OCI-LY3 (cell line): ENCODE results near the gene CCDC136.
A peak's percentile ranks its signal among the peaks of the same experiment; 100 is the strongest.

Source experiments
- H2AFZ ChIP-seq: fragments of 200-600, 300-600 bp; shearing (Covaris generic); 2 replicates; pipeline ENCODE4 v1.6.0; 2014; ENCODE audit warnings: antibody characterized with exemption, low read depth, low read length
- H3K27ac ChIP-seq: fragments of 200-600, 300-600 bp; sonication (generic); 2 replicates; pipeline ENCODE4 v1.5.1; 2014; ENCODE audit warnings: mild to moderate bottlenecking, low read length, moderate library complexity, mixed read lengths
- H3K27me3 ChIP-seq: fragments of 200-600, 300-600 bp; sonication (generic); 2 replicates; pipeline ENCODE4 v1.6.1; 2014; ENCODE audit warnings: low read depth, low read length, mixed read lengths
- H3K36me3 ChIP-seq: fragments of 200-600, 300-600 bp; sonication (generic); replicated peaks from 2 replicates; pipeline ENCODE3; 2014; ENCODE audit warnings: low read depth, low read length, mixed read lengths
- H3K4me1 ChIP-seq: fragments of 300-600, 200-600 bp; sonication (generic); 2 replicates; pipeline ENCODE4 v1.6.1; 2014; ENCODE audit warnings: low read length, mixed read lengths
- H3K4me2 ChIP-seq: fragments of 200-600, 300-600 bp; sonication (generic); 2 replicates; pipeline ENCODE4 v1.6.1; 2014; ENCODE audit warnings: low read length, mixed read lengths
- H3K4me3 ChIP-seq: fragments of 300-600, 200-600 bp; sonication (generic); 2 replicates; pipeline ENCODE4 v1.5.1; 2014; ENCODE audit warnings: antibody characterized with exemption, mild to moderate bottlenecking, low read length, moderate library complexity
- H3K79me2 ChIP-seq: fragments of 300-600, 200-600 bp; shearing (Covaris generic); 2 replicates; pipeline ENCODE4 v1.6.1; 2014; ENCODE audit warnings: mild to moderate bottlenecking, low read length, mixed read lengths
- H3K9ac ChIP-seq: fragments of 300-600, 200-600 bp; shearing (Covaris generic); 2 replicates; pipeline ENCODE4 v1.6.0; 2014; ENCODE audit warnings: mild to moderate bottlenecking, low read length, moderate library complexity
- H3K9me3 ChIP-seq: fragments of 200-600, 300-600 bp; shearing (Covaris generic); 2 replicates; pipeline ENCODE4 v1.6.1; 2014; ENCODE audit warnings: low read length, mixed read lengths; ENCODE audit not compliant: insufficient read depth
- H4K20me1 ChIP-seq: fragments of 200-600, 300-600 bp; sonication (generic); 2 replicates; pipeline ENCODE4 v1.6.1; 2016; ENCODE audit warnings: low read length, mixed read lengths; ENCODE audit not compliant: insufficient read depth
- EZH2phosphoT487 ChIP-seq: fragments of 200-600 bp; shearing (Covaris generic); IDR thresholded peaks from 2 replicates; pipeline ENCODE4 v1.6.1; 2018; ENCODE audit warnings: antibody characterized with exemption, mixed run types, low read depth
- TF ChIP-seq, protein P1 (sequence below): fragments of 200-600, 300-600 bp; sonication (generic); IDR thresholded peaks from 2 replicates; pipeline ENCODE4 v1.5.1; 2014; ENCODE audit warnings: antibody characterized with exemption, low read length, low read depth

Gene CCDC136

DNA sequence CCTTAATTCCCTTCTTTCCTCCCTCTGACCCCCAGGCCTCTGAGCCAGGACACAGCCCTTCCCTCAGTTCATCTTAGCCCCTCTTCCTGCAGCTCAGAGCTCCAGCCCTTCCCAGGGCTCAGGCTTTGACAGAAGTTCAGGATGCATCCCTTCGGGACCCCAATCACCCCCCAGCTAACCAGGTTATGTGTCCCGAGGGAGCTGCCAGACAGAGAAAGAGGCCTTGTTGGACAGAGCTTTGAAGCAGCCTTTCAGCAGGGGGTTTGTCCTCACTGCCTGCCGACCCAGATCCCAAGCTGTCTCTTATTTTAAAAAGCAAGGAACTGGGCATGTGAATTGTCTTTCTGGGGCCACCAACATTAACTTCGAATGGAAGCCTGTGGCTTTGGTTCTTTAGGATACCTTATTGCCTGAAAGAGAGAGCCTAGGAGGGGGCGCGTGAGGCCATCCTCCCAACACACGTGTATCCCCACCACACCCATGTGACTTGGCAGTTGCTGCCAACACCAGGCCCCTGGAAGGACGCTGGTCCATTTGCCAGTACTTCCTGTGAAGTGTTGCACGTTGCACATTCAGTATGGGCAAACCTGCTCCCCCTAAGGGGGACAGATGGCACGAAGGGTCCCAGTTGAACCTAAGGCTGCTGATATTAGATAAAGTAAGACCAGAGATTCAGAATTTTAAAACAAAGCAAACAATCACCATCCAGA is 858 bp downstream of the CCDC136 start:
- Histone ChIP-seq H3K4me2 (0 out of 2 replicates have a peak overlapping the region, but pooled peaks have one; percentile 100), H4K20me1 (no peaks in the 10 kb centered on the region), H3K4me3 (peak overlapping the region; percentile 95; the same call in 1 of the 2 replicates), H3K9ac (no peak overlapping the region), H2AFZ (no peak overlapping the region), H3K36me3 (no peaks in the 10 kb centered on the region), H3K79me2 (no peaks in the 10 kb centered on the region), H3K9me3 (no peaks in the 10 kb centered on the region), H3K4me1 (peaks cover 6% of the 10 kb centered on the region; the same call in 1 of the 2 replicates), H3K27me3 (peaks cover 25% of the 10 kb centered on the region), H3K27ac (no peak overlapping the region)
- TF ChIP-seq, protein P1, sequence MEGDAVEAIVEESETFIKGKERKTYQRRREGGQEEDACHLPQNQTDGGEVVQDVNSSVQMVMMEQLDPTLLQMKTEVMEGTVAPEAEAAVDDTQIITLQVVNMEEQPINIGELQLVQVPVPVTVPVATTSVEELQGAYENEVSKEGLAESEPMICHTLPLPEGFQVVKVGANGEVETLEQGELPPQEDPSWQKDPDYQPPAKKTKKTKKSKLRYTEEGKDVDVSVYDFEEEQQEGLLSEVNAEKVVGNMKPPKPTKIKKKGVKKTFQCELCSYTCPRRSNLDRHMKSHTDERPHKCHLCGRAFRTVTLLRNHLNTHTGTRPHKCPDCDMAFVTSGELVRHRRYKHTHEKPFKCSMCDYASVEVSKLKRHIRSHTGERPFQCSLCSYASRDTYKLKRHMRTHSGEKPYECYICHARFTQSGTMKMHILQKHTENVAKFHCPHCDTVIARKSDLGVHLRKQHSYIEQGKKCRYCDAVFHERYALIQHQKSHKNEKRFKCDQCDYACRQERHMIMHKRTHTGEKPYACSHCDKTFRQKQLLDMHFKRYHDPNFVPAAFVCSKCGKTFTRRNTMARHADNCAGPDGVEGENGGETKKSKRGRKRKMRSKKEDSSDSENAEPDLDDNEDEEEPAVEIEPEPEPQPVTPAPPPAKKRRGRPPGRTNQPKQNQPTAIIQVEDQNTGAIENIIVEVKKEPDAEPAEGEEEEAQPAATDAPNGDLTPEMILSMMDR = no peak
- TF ChIP-seq EZH2phosphoT487 = no peak

DNA sequence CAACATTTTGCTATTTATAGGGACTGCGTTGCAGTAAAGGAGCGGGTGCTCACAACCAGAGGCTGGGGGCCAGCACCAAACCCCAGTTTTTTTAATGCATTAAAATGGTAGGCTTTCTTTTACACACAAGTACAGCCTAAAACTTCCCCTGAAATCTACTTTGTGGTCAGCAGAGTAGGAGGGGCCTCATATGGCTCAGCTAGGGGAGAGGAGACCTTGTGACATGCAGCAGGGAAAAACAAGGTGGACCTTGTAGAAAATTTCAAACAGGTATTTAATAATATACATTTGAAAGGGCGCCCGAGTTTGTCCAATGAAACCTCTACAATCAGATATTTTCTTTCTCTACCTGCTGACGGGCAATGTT is 1.4 kb downstream of the CCDC136 start:
- Histone ChIP-seq H3K9ac (no peak overlapping the region), H3K4me2 (no peak overlapping the region), H2AFZ (no peak overlapping the region), H3K9me3 (no peaks in the 10 kb centered on the region), H3K27me3 (peaks cover 20% of the 10 kb centered on the region), H3K4me1 (peaks cover 6% of the 10 kb centered on the region; the same call in 1 of the 2 replicates), H3K27ac (no peak overlapping the region), H3K4me3 (no peak overlapping the region), H3K36me3 (no peaks in the 10 kb centered on the region), H3K79me2 (no peaks in the 10 kb centered on the region), H4K20me1 (no peaks in the 10 kb centered on the region)
- no peak for TF ChIP-seq EZH2phosphoT487

DNA sequence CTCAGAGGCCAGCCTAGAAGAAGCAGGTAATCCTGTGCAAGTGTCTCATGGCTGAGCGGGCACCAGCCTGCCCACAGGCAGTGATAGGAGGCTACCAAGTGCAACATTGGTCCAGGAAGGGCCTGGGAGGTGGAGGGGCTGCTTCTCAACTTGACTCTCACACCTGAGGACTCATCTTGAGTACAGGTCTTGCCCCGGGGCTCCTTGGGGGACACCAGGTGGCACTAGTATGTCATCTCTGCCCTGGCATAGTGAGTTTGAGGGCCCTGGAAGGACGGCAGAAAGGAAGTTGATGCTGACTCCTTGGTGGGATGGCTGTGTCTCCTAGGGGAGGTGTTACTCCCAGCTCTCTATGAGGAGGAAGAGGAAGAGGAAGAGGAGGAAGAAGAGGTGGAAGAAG is 2.3 kb downstream of the CCDC136 start:
- H3K4me1 ChIP-seq = peaks cover 6% of the 10 kb centered on the region; the same call in 1 of the 2 replicates
- TF ChIP-seq, protein P1 = peak; percentile 69
- no peak for TF ChIP-seq EZH2phosphoT487
- no peak overlapping the region for H3K4me3 ChIP-seq
- H3K27me3 ChIP-seq = peaks cover 11% of the 10 kb centered on the region
- no peak overlapping the region for H3K4me2 ChIP-seq
- H3K27ac ChIP-seq = no peak overlapping the region
- no peaks in the 10 kb centered on the region for H4K20me1 ChIP-seq
- no peaks in the 10 kb centered on the region for H3K79me2 ChIP-seq
- no peaks in the 10 kb centered on the region for H3K36me3 ChIP-seq
- no peak overlapping the region for H2AFZ ChIP-seq
- no peaks in the 10 kb centered on the region for H3K9me3 ChIP-seq
- no peak overlapping the region for H3K9ac ChIP-seq

DNA sequence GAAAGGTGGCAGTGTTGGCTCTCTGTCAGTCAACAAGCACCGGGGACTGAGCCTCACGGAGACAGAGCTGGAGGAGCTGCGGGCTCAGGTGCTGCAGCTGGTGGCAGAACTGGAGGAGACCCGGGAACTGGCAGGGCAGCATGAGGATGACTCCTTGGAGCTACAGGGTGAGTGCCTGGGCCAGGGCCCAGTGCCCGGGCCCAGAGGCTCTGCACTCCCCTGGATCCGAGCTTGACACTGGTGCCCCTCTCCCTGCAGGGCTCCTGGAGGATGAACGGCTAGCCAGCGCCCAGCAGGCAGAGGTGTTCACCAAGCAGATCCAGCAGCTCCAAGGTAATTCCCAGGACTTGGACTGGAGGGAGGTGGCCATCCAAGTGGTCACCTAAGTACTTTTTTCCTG is 2.7 kb downstream of the CCDC136 start:
- H3K9ac ChIP-seq = no peak overlapping the region
- H3K27me3 ChIP-seq = peaks cover 7% of the 10 kb centered on the region
- TF ChIP-seq, protein P1 = no peak
- no peak for TF ChIP-seq EZH2phosphoT487
- no peaks in the 10 kb centered on the region for H4K20me1 ChIP-seq
- peaks cover 10% of the 10 kb centered on the region for H3K4me1 ChIP-seq
- H3K4me3 ChIP-seq = no peak overlapping the region
- no peaks in the 10 kb centered on the region for H3K79me2 ChIP-seq
- H2AFZ ChIP-seq = no peak overlapping the region
- H3K36me3 ChIP-seq = no peaks in the 10 kb centered on the region
- no peak overlapping the region for H3K27ac ChIP-seq
- no peak overlapping the region for H3K4me2 ChIP-seq
- no peaks in the 10 kb centered on the region for H3K9me3 ChIP-seq
